Fibroblast of skin of right quadriceps (primary cell): ENCODE data around the gene KRT86.
"Not testable (repeated sequence)": the region's sequence is repeated elsewhere in the genome, so short reads cannot be mapped to it uniquely, and the experiment has no call there.

ENCODE experiments used
- DNase-seq: peaks from one replicate; pipeline ENCODE4 v3.0.0-alpha.2; 2013

Gene KRT86

GRCh38 chr12:52296572-52297215 is 22.2 kb downstream of the KRT86 start:
- no peak for DNase-seq

- no peak for DNase-seq
These were observed 24.3 kb downstream of the KRT86 start for GRCh38 chr12:52298677-52299190.

GRCh38 chr12:52300796-52301691 is 26.6 kb downstream of the KRT86 start:
- DNase-seq, result no peak

- DNase-seq, result not testable (repeated sequence)
These were observed 27.3 kb downstream of the KRT86 start for GRCh38 chr12:52301721-52302120.

- DNase-seq, result not testable (repeated sequence)
These were observed 27.9 kb downstream of the KRT86 start for GRCh38 chr12:52302242-52302914.

GRCh38 chr12:52304941-52305411 is 30.5 kb downstream of the KRT86 start:
- DNase-seq, result not testable (repeated sequence)

- DNase-seq, result no peak
These were observed 31.7 kb downstream of the KRT86 start for GRCh38 chr12:52305921-52306705.

- no peak for DNase-seq
These were observed 32.3 kb downstream of the KRT86 start for GRCh38 chr12:52306731-52307130.

- DNase-seq, result no peak
These were observed 33.7 kb downstream of the KRT86 start for GRCh38 chr12:52307836-52308805.

- no peak for DNase-seq
These were observed 34.5 kb downstream of the KRT86 start for GRCh38 chr12:52308806-52309425.

GRCh38 chr12:52310622-52311284 is 36.3 kb downstream of the KRT86 start:
- DNase-seq, result no peak

- DNase-seq, result no peak
These were observed 36.8 kb downstream of the KRT86 start for GRCh38 chr12:52311285-52311648.

GRCh38 chr12:52312086-52312485 is 37.6 kb downstream of the KRT86 start:
- no peak for DNase-seq

- DNase-seq, result no peak
These were observed 39.0 kb downstream of the KRT86 start for GRCh38 chr12:52313461-52313860.

- no peak for DNase-seq
These were observed 39.5 kb downstream of the KRT86 start for GRCh38 chr12:52313926-52314325.

- DNase-seq, result no peak
These were observed 40.1 kb downstream of the KRT86 start for GRCh38 chr12:52314511-52314910.

- DNase-seq, result not testable (repeated sequence)
These were observed 41.3 kb downstream of the KRT86 start for GRCh38 chr12:52315721-52316120.

- DNase-seq, result no peak
These were observed 41.8 kb downstream of the KRT86 start for GRCh38 chr12:52316290-52316689.

GRCh38 chr12:52316701-52317100 is 42.3 kb downstream of the KRT86 start:
- no peak for DNase-seq

GRCh38 chr12:52317468-52318052 is 43.1 kb downstream of the KRT86 start:
- DNase-seq, result no peak
